ENCODE data around the gene KCTD5.

KCTD5 gene

GRCh38 chr16:2728034-2728433, 45.7 kb downstream of the KCTD5 start:
- CTCF ChIA-PET: no interaction called here
- no peak overlapping the region for H3K27ac ChIP-seq (ENCODE audit: extremely low read depth, low read depth, low read length)
- TF ChIP-seq GLI4 (tag by site-specific recombination; IDR thresholded peaks at IDR 0.05): no peak
- TF ChIP-seq ZNF610 (tag by site-specific recombination; IDR thresholded peaks at IDR 0.05; ENCODE audit: borderline replicate concordance): no peak
- TF ChIP-seq ZNF157 (tag by site-specific recombination; IDR thresholded peaks at IDR 0.05): no peak
- no peak for TF ChIP-seq ZNF37A (tag by site-specific recombination; IDR thresholded peaks at IDR 0.05)
- no peak for TF ChIP-seq ZNF654 (tag by site-specific recombination; IDR thresholded peaks at IDR 0.05; ENCODE audit: low read depth)
- no peak for TF ChIP-seq ZBTB48 (tag by site-specific recombination; IDR thresholded peaks at IDR 0.05)
- H3K9me3 ChIP-seq (ENCODE audit: control insufficient read depth, insufficient read depth, low read depth, low read length): no peaks in the 10 kb centered on the region
- no peaks in the 10 kb centered on the region for H3K36me3 ChIP-seq (ENCODE audit: control insufficient read depth in 2 of 2, insufficient read depth in 1 of 2, low read length in 2 of 2)
- H3K4me3 ChIP-seq (ENCODE audit: low read depth, low read length): no peak overlapping the region
- no peaks in the 10 kb centered on the region for H3K4me1 ChIP-seq (ENCODE audit: control insufficient read depth, insufficient read depth, low read length)
- POLR2A ChIA-PET: no interaction called here

GRCh38 chr16:2734844-2735515, 52.7 kb downstream of the KCTD5 start:
- TF ChIP-seq ZNF426 (tag by site-specific recombination; IDR thresholded peaks at IDR 0.05) (no peak), YY1 (tag by site-specific recombination; IDR thresholded peaks at IDR 0.05) (no peak)
- no peak overlapping the region for H3K4me3 ChIP-seq (ENCODE audit: low read depth, low read length)
- ChIA-PET POLR2A (interaction anchor here (0.7 kb wide), 1 partner anchor 1270 kb away, joined by 3 read pairs; no protein-coding TSS in a partner anchor), CTCF (no interaction called here)
- H3K9me3 ChIP-seq (ENCODE audit: control insufficient read depth, insufficient read depth, low read depth, low read length): no peaks in the 10 kb centered on the region
- H3K36me3 ChIP-seq (ENCODE audit: control insufficient read depth in 2 of 2, insufficient read depth in 1 of 2, low read length in 2 of 2): no peaks in the 10 kb centered on the region
- H3K27ac ChIP-seq (ENCODE audit: extremely low read depth, low read depth, low read length): no peak overlapping the region
- no peaks in the 10 kb centered on the region for H3K4me1 ChIP-seq (ENCODE audit: control insufficient read depth, insufficient read depth, low read length)

GRCh38 chr16:2736476-2737237, 54.3 kb downstream of the KCTD5 start:
- Histone ChIP-seq H3K4me1 (ENCODE audit: control insufficient read depth, insufficient read depth, low read length) (no peaks in the 10 kb centered on the region), H3K9me3 (ENCODE audit: control insufficient read depth, insufficient read depth, low read depth, low read length) (no peaks in the 10 kb centered on the region), H3K27ac (ENCODE audit: extremely low read depth, low read depth, low read length) (no peak overlapping the region), H3K4me3 (ENCODE audit: low read depth, low read length) (no peak overlapping the region), H3K36me3 (ENCODE audit: control insufficient read depth in 2 of 2, insufficient read depth in 1 of 2, low read length in 2 of 2) (no peaks in the 10 kb centered on the region)
- ChIA-PET CTCF (interaction anchor here (1.2 kb wide), 1 partner anchor 103 kb away, joined by 6 read pairs; no protein-coding TSS in a partner anchor), POLR2A (interaction anchor here (0.6 kb wide), 1 partner anchor 33 kb away, joined by 5 read pairs; no protein-coding TSS in a partner anchor)
- TF ChIP-seq ZNF530 (tag by site-specific recombination; IDR thresholded peaks at IDR 0.05; ENCODE audit: low read depth): no peak
- TF ChIP-seq ZNF548 (tag by site-specific recombination; IDR thresholded peaks at IDR 0.05): no peak
- no peak for TF ChIP-seq ZNF148 (tag by site-specific recombination; IDR thresholded peaks at IDR 0.05; ENCODE audit: borderline replicate concordance)
- no peak for TF ChIP-seq ZNF473 (tag by site-specific recombination; IDR thresholded peaks at IDR 0.05)
- TF ChIP-seq ZNF776 (tag by site-specific recombination; IDR thresholded peaks at IDR 0.05; ENCODE audit: borderline replicate concordance): no peak
- TF ChIP-seq ZSCAN30 (tag by site-specific recombination; IDR thresholded peaks at IDR 0.05): no peak
- no peak for TF ChIP-seq CTCF (tag by site-specific recombination; IDR thresholded peaks at IDR 0.05)
- TF ChIP-seq ZNF10 (tag by site-specific recombination; IDR thresholded peaks at IDR 0.05): no peak
- no peak for TF ChIP-seq ZNF37A (tag by site-specific recombination; IDR thresholded peaks at IDR 0.05)
- no peak for TF ChIP-seq ZNF24 (tag by site-specific recombination; IDR thresholded peaks at IDR 0.05)
- no peak for TF ChIP-seq ZNF704 (tag by site-specific recombination; IDR thresholded peaks at IDR 0.05)
- no peak for TF ChIP-seq ZNF311 (tag by site-specific recombination; IDR thresholded peaks at IDR 0.05; ENCODE audit: borderline replicate concordance)
- TF ChIP-seq ZNF266 (tag by site-specific recombination; IDR thresholded peaks at IDR 0.05; ENCODE audit: low read depth): no peak
- no peak for TF ChIP-seq SP7 (tag by site-specific recombination; IDR thresholded peaks at IDR 0.05)
- TF ChIP-seq ZFP37 (tag by site-specific recombination; IDR thresholded peaks at IDR 0.05): no peak
- TF ChIP-seq SP2 (tag by site-specific recombination; IDR thresholded peaks at IDR 0.05): no peak
- no peak for TF ChIP-seq ZNF549 (tag by site-specific recombination; IDR thresholded peaks at IDR 0.05)
